ENCODE data around the gene PCBP4.

DNA sequence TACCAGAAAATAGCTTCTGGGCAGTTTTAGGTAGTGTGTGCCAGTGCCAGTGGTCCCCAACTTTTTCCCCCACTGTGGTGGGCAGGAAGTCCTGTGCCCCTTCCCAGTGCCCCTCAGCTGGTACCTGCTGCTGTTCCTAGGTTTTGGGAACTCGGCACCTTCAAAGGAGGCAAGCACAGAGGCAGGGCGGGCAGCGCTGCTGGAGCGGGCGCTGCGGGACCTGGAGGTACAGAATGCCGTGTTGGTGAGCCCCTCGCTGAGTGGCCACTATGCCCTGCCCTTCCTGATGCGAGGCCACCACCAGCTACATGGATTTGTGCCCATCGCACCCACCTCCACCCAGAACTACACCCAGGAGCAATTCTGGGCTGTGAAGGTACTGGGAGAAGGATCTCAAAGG is 13.0 kb upstream of the PCBP4 start:
- no peak for TF ChIP-seq EZH2phosphoT487 (IDR thresholded peaks at IDR 0.05; ENCODE audit: borderline replicate concordance)
- TF ChIP-seq, protein P1, sequence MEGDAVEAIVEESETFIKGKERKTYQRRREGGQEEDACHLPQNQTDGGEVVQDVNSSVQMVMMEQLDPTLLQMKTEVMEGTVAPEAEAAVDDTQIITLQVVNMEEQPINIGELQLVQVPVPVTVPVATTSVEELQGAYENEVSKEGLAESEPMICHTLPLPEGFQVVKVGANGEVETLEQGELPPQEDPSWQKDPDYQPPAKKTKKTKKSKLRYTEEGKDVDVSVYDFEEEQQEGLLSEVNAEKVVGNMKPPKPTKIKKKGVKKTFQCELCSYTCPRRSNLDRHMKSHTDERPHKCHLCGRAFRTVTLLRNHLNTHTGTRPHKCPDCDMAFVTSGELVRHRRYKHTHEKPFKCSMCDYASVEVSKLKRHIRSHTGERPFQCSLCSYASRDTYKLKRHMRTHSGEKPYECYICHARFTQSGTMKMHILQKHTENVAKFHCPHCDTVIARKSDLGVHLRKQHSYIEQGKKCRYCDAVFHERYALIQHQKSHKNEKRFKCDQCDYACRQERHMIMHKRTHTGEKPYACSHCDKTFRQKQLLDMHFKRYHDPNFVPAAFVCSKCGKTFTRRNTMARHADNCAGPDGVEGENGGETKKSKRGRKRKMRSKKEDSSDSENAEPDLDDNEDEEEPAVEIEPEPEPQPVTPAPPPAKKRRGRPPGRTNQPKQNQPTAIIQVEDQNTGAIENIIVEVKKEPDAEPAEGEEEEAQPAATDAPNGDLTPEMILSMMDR (conservative IDR thresholded peaks at IDR 0.05; ENCODE audit: low read length): no peak

Measured in Loucy (cell line).